Ishikawa (cell line): ENCODE measurements around the gene SENP6.

Source experiments
- EGR1 ChIP-seq: IDR thresholded peaks from 2 replicates; pipeline ENCODE4 v1.6.1; 2012
- EP300 ChIP-seq: IDR thresholded peaks from 2 replicates; pipeline ENCODE4 v1.6.1; 2012; ENCODE audit warnings: borderline replicate concordance
- FOXM1 ChIP-seq: IDR thresholded peaks from 2 replicates; pipeline ENCODE4 v1.6.1; 2012; ENCODE audit warnings: low read depth, borderline replicate concordance
- RAD21 ChIP-seq: IDR thresholded peaks from 2 replicates; pipeline ENCODE4 v1.6.1; 2012; ENCODE audit warnings: low read depth
- TAF1 ChIP-seq: IDR thresholded peaks from 2 replicates; pipeline ENCODE4 v1.6.1; 2012; ENCODE audit warnings: low read depth, mild to moderate bottlenecking
- YY1 ChIP-seq: IDR thresholded peaks from 2 replicates; pipeline ENCODE4 v1.6.1; 2012; ENCODE audit warnings: low read depth
- TF ChIP-seq, protein P1 (sequence below): IDR thresholded peaks from 2 replicates; pipeline ENCODE4 v1.6.1; 2012; ENCODE audit warnings: low read depth, mild to moderate bottlenecking

DNA sequence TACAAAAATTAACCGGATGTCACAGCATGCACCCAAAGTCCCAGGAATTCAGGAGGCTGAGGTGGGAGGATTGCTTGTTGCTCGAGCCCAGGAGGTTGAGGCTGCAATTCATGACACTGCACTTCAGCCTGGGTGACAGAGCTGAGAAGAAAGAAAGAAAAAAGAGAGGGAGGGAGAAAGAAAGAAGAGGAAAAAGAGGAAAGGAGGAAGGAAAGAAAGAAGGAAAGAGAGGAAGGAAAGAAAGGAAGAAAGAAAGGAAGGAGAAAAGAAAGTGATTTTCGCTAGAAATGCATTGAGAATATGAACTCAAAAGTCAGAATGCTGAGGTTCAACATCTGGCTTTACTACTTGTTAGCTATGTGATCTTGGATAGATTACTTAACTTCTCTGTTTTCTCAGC lies 6.6 kb downstream of the SENP6 start:
- TF ChIP-seq EGR1, result no peak
- TF ChIP-seq RAD21, result no peak
- TF ChIP-seq FOXM1, result no peak
- TF ChIP-seq, protein P1, sequence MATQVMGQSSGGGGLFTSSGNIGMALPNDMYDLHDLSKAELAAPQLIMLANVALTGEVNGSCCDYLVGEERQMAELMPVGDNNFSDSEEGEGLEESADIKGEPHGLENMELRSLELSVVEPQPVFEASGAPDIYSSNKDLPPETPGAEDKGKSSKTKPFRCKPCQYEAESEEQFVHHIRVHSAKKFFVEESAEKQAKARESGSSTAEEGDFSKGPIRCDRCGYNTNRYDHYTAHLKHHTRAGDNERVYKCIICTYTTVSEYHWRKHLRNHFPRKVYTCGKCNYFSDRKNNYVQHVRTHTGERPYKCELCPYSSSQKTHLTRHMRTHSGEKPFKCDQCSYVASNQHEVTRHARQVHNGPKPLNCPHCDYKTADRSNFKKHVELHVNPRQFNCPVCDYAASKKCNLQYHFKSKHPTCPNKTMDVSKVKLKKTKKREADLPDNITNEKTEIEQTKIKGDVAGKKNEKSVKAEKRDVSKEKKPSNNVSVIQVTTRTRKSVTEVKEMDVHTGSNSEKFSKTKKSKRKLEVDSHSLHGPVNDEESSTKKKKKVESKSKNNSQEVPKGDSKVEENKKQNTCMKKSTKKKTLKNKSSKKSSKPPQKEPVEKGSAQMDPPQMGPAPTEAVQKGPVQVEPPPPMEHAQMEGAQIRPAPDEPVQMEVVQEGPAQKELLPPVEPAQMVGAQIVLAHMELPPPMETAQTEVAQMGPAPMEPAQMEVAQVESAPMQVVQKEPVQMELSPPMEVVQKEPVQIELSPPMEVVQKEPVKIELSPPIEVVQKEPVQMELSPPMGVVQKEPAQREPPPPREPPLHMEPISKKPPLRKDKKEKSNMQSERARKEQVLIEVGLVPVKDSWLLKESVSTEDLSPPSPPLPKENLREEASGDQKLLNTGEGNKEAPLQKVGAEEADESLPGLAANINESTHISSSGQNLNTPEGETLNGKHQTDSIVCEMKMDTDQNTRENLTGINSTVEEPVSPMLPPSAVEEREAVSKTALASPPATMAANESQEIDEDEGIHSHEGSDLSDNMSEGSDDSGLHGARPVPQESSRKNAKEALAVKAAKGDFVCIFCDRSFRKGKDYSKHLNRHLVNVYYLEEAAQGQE, result no peak
- TF ChIP-seq EP300, result no peak
- no peak for TF ChIP-seq YY1
- TF ChIP-seq TAF1, result no peak
